SK-N-MC (cell line): Measurements from ENCODE around the gene TBC1D22A.

Source experiments
- EZH2 ChIP-seq: fragments of 200-600 bp; sonication (generic); IDR thresholded peaks from one replicate; pipeline ENCODE4 v1.6.1; 2017; ENCODE audit warnings: antibody characterized with exemption
- POLR2AphosphoS5 ChIP-seq: IDR thresholded peaks from 2 replicates; pipeline ENCODE4 v1.6.1; 2012; ENCODE audit warnings: mild to moderate bottlenecking, low read depth, low read length, borderline replicate concordance

DNA sequence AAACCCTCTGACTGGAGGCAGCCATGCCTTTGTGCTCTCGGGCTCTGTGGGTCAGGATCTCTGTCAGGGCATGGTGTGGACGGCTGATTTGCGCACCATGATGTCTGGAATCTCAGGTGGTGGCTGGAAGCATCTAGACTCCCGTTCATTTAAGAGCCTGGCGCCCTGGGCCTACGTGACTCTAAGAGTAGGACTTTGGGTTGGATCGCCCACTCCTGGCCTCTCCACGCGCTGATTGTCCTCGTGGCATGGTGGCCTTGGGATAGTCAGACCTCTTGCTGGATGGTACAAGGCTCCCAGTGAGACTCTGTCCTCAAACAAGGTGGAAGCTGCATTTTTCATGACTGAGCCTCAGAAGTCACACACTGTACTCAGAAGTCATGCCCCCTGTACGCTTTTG lies 224.3 kb downstream of the TBC1D22A start:
- no peak for TF ChIP-seq POLR2AphosphoS5
- no peak for TF ChIP-seq EZH2
